ENCODE results near the gene CCNY. TPM values are rescaled to one million over a fixed set of nuclear protein-coding genes. Genes with fewer than 3 reads are reported as not detected.
"Not testable (repeated sequence)": the region's sequence is repeated elsewhere in the genome, so short reads cannot be mapped to it uniquely, and the experiment has no call there.

CCNY gene
- polyA plus RNA-seq, 1 experiment, result 39.0 TPM

- no peak for TF ChIP-seq CTCF (IDR thresholded peaks at IDR 0.05; ENCODE audit: insufficient read depth, low read depth, low read length)
- CTCF ChIA-PET, result no interaction called here
- no peak for DNase-seq (ENCODE audit: low read depth)
- Histone ChIP-seq H3K27me3 (ENCODE audit: control insufficient read depth, insufficient read depth, low read length) (no peaks in the 10 kb centered on the region), H3K4me3 (ENCODE audit: low read depth, low read length) (no peak overlapping the region), H3K36me3 (ENCODE audit: control insufficient read depth, insufficient read depth, low read length) (no peaks in the 10 kb centered on the region)
- POLR2A ChIA-PET, result no interaction called here
Measured at GRCh38 chr10:35304649-35305048, 31.7 kb upstream of the CCNY start.

- no peak for DNase-seq (ENCODE audit: low read depth)
- CTCF ChIA-PET, result interaction anchor here (1.0 to 1.5 kb wide), 2 partner anchors 11 to 19 kb away, joined by 3 read pairs; no protein-coding TSS in a partner anchor
- TF ChIP-seq CTCF (IDR thresholded peaks at IDR 0.05; ENCODE audit: insufficient read depth, low read depth, low read length), result no peak
- no peaks in the 10 kb centered on the region for H3K36me3 ChIP-seq (ENCODE audit: control insufficient read depth, insufficient read depth, low read length)
- H3K27me3 ChIP-seq (ENCODE audit: control insufficient read depth, insufficient read depth, low read length), result no peaks in the 10 kb centered on the region
- H3K4me3 ChIP-seq (ENCODE audit: low read depth, low read length), result no peak overlapping the region
- POLR2A ChIA-PET, result no interaction called here
Measured at GRCh38 chr10:35306852-35307251, 29.5 kb upstream of the CCNY start.

- POLR2A ChIA-PET, result no interaction called here
- no peak for DNase-seq (ENCODE audit: low read depth)
- CTCF ChIA-PET, result interaction anchor here (1.0 to 1.5 kb wide), 2 partner anchors 12 to 19 kb away, joined by 3 read pairs; no protein-coding TSS in a partner anchor
- Histone ChIP-seq H3K4me3 (ENCODE audit: low read depth, low read length) (no peak overlapping the region), H3K36me3 (ENCODE audit: control insufficient read depth, insufficient read depth, low read length) (no peaks in the 10 kb centered on the region), H3K27me3 (ENCODE audit: control insufficient read depth, insufficient read depth, low read length) (no peaks in the 10 kb centered on the region)
- no peak for TF ChIP-seq CTCF (IDR thresholded peaks at IDR 0.05; ENCODE audit: insufficient read depth, low read depth, low read length)
Measured at GRCh38 chr10:35307297-35307696, 29.0 kb upstream of the CCNY start.

GRCh38 chr10:35308809-35309208, 27.5 kb upstream of the CCNY start:
- H3K27me3 ChIP-seq (ENCODE audit: control insufficient read depth, insufficient read depth, low read length), result no peaks in the 10 kb centered on the region
- ChIA-PET POLR2A (no interaction called here), CTCF (no interaction called here)
- DNase-seq (ENCODE audit: low read depth), result no peak
- no peaks in the 10 kb centered on the region for H3K36me3 ChIP-seq (ENCODE audit: control insufficient read depth, insufficient read depth, low read length)
- H3K4me3 ChIP-seq (ENCODE audit: low read depth, low read length), result no peak overlapping the region
- no peak for TF ChIP-seq CTCF (IDR thresholded peaks at IDR 0.05; ENCODE audit: insufficient read depth, low read depth, low read length)

GRCh38 chr10:35314142-35314541, 22.2 kb upstream of the CCNY start:
- DNase-seq (ENCODE audit: low read depth); CTCF ChIA-PET; POLR2A ChIA-PET; H3K4me3 ChIP-seq (ENCODE audit: low read depth, low read length); H3K27me3 ChIP-seq (ENCODE audit: control insufficient read depth, insufficient read depth, low read length); H3K36me3 ChIP-seq (ENCODE audit: control insufficient read depth, insufficient read depth, low read length): not testable (repeated sequence)

- DNase-seq (ENCODE audit: low read depth); H3K4me3 ChIP-seq (ENCODE audit: low read depth, low read length); CTCF ChIA-PET; H3K36me3 ChIP-seq (ENCODE audit: control insufficient read depth, insufficient read depth, low read length); H3K27me3 ChIP-seq (ENCODE audit: control insufficient read depth, insufficient read depth, low read length); POLR2A ChIA-PET: not testable (repeated sequence)
Measured at GRCh38 chr10:35315235-35315634, 21.1 kb upstream of the CCNY start.

Measured in BJ (cell line).